ENCODE data around the gene EIF4G3.
"Not testable (repeated sequence)": the region's sequence is repeated elsewhere in the genome, so short reads cannot be mapped to it uniquely, and the experiment has no call there.

The EIF4G3 gene

GRCh38 chr1:21184276-21184675 lies 7.6 kb upstream of the EIF4G3 start:
- H4K20me1 ChIP-seq (ENCODE audit: insufficient read depth, low read length): no peaks in the 10 kb centered on the region
- H3F3A ChIP-seq (ENCODE audit: insufficient read depth, low read length): no peaks in the 10 kb centered on the region
- H3K4me3 ChIP-seq (ENCODE audit: low read depth, low read length, poor library complexity, severe bottlenecking): no peak overlapping the region
- no peaks in the 10 kb centered on the region for H3K27me3 ChIP-seq (ENCODE audit: insufficient read depth, low read length)
- peaks cover 3% of the 10 kb centered on the region for H3K4me1 ChIP-seq (ENCODE audit: insufficient read depth, low read length, severe bottlenecking)
- no peak overlapping the region for H3K4me2 ChIP-seq (ENCODE audit: low read length)
- no peaks in the 10 kb centered on the region for H3K9me3 ChIP-seq (ENCODE audit: low read length)
- TF ChIP-seq EZH2 (IDR thresholded peaks at IDR 0.05; ENCODE audit: borderline replicate concordance, low read length) (no peak), CTCF (IDR thresholded peaks at IDR 0.05; ENCODE audit: low read length) (no peak)
- no peak overlapping the region for H3K9ac ChIP-seq (ENCODE audit: low read length)
- no peaks in the 10 kb centered on the region for H3K9me2 ChIP-seq (ENCODE audit: low read depth, low read length)
- H3K79me2 ChIP-seq (ENCODE audit: insufficient read depth, low read length): no peaks in the 10 kb centered on the region
- H3K36me3 ChIP-seq (ENCODE audit: insufficient read depth, low read length): no peaks in the 10 kb centered on the region
- H3K27ac ChIP-seq (ENCODE audit: low read depth, low read length, poor library complexity, severe bottlenecking): no peak overlapping the region
- no peak overlapping the region for H2AFZ ChIP-seq (ENCODE audit: low read length)

- Histone ChIP-seq H3K27me3 (ENCODE audit: insufficient read depth, low read length) (no peaks in the 10 kb centered on the region), H3K4me1 (ENCODE audit: insufficient read depth, low read length, severe bottlenecking) (peaks cover 6% of the 10 kb centered on the region), H3K9me3 (ENCODE audit: low read length) (no peaks in the 10 kb centered on the region), H2AFZ (ENCODE audit: low read length) (no peak overlapping the region), H3K9ac (ENCODE audit: low read length) (no peak overlapping the region), H3K36me3 (ENCODE audit: insufficient read depth, low read length) (no peaks in the 10 kb centered on the region), H3K4me3 (ENCODE audit: low read depth, low read length, poor library complexity, severe bottlenecking) (no peak overlapping the region), H3K9me2 (ENCODE audit: low read depth, low read length) (no peaks in the 10 kb centered on the region), H3K79me2 (ENCODE audit: insufficient read depth, low read length) (no peaks in the 10 kb centered on the region), H3K27ac (ENCODE audit: low read depth, low read length, poor library complexity, severe bottlenecking) (no peak overlapping the region), H3F3A (ENCODE audit: insufficient read depth, low read length) (no peaks in the 10 kb centered on the region), H4K20me1 (ENCODE audit: insufficient read depth, low read length) (no peaks in the 10 kb centered on the region), H3K4me2 (ENCODE audit: low read length) (no peak overlapping the region)
- no peak for TF ChIP-seq EZH2 (IDR thresholded peaks at IDR 0.05; ENCODE audit: borderline replicate concordance, low read length)
- no peak for TF ChIP-seq CTCF (IDR thresholded peaks at IDR 0.05; ENCODE audit: low read length)
These were observed 5.6 kb upstream of the EIF4G3 start for GRCh38 chr1:21182181-21182731.

- H4K20me1 ChIP-seq (ENCODE audit: insufficient read depth, low read length); H2AFZ ChIP-seq (ENCODE audit: low read length); H3K9me2 ChIP-seq (ENCODE audit: low read depth, low read length); H3K9me3 ChIP-seq (ENCODE audit: low read length); H3K4me3 ChIP-seq (ENCODE audit: low read depth, low read length, poor library complexity, severe bottlenecking); H3F3A ChIP-seq (ENCODE audit: insufficient read depth, low read length); H3K4me2 ChIP-seq (ENCODE audit: low read length); H3K27ac ChIP-seq (ENCODE audit: low read depth, low read length, poor library complexity, severe bottlenecking); H3K9ac ChIP-seq (ENCODE audit: low read length); H3K27me3 ChIP-seq (ENCODE audit: insufficient read depth, low read length); H3K36me3 ChIP-seq (ENCODE audit: insufficient read depth, low read length): not testable (repeated sequence)
- Histone ChIP-seq H3K79me2 (ENCODE audit: insufficient read depth, low read length) (peaks cover 27% of the 10 kb centered on the region), H3K4me1 (ENCODE audit: insufficient read depth, low read length, severe bottlenecking) (peaks cover 27% of the 10 kb centered on the region)
These were observed 1.6 kb upstream of the EIF4G3 start for GRCh38 chr1:21178271-21178670.

Measured in OCI-LY1 (cell line).